ENCODE data around the gene SDC3.

The SDC3 gene

GRCh38 chr1:30888391-30888790 lies 20.2 kb downstream of the SDC3 start:
- no peak for DNase-seq

- DNase-seq, result no peak
Observed at GRCh38 chr1:30887485-30888315, 20.9 kb downstream of the SDC3 start.

GRCh38 chr1:30886710-30887428 lies 21.7 kb downstream of the SDC3 start:
- DNase-seq, result no peak

- DNase-seq, result no peak
Observed at GRCh38 chr1:30885570-30886522, 22.7 kb downstream of the SDC3 start.

GRCh38 chr1:30884723-30885122 lies 23.8 kb downstream of the SDC3 start:
- DNase-seq, result no peak

- DNase-seq, result no peak
Observed at GRCh38 chr1:30883389-30884172, 25.0 kb downstream of the SDC3 start.

GRCh38 chr1:30882678-30883388 lies 25.7 kb downstream of the SDC3 start:
- DNase-seq, result no peak

GRCh38 chr1:30881319-30882181 lies 27.0 kb downstream of the SDC3 start:
- DNase-seq, result peak in 1 of 5 donors; percentile 30

- DNase-seq, result no peak
Observed at GRCh38 chr1:30880678-30881318, 27.8 kb downstream of the SDC3 start.

- DNase-seq, result no peak
Observed at GRCh38 chr1:30879940-30880677, 28.4 kb downstream of the SDC3 start.

- no peak for DNase-seq
Observed at GRCh38 chr1:30879126-30879786, 29.3 kb downstream of the SDC3 start.

- no peak for DNase-seq
Observed at GRCh38 chr1:30878559-30878958, 30.0 kb downstream of the SDC3 start.

GRCh38 chr1:30878016-30878415 lies 30.5 kb downstream of the SDC3 start:
- DNase-seq, result no peak

GRCh38 chr1:30877205-30877912 lies 31.2 kb downstream of the SDC3 start:
- DNase-seq, result no peak

GRCh38 chr1:30876451-30877204 lies 31.9 kb downstream of the SDC3 start:
- no peak for DNase-seq

- DNase-seq, result no peak
Observed at GRCh38 chr1:30875916-30876315, 32.6 kb downstream of the SDC3 start.

GRCh38 chr1:30875197-30875596 lies 33.4 kb downstream of the SDC3 start:
- DNase-seq, result no peak

Measured in T-helper 1 cell (primary cell).